Endometrium (tissue), 2 donors: ENCODE data around the gene UBE3C.
"Not testable (repeated sequence)": the region's sequence is repeated elsewhere in the genome, so short reads cannot be mapped to it uniquely, and the experiment has no call there.

Source experiments
- FAIRE-seq: peaks from 2 replicates; lab custom pipeline; 2012; peaks lifted over from hg19 to GRCh38; lab: Jason Lieb, UNC
- donor health status: control.
- donor health status: control.

Gene UBE3C

GRCh38 chr7:157138424-157139110 lies at the start of gene UBE3C:
TSS of gene UBE3C (plus strand) at chr7:157138926. CDS start at chr7:157139273, 347 bp downstream.
- FAIRE-seq: no peak

GRCh38 chr7:157089100-157089610 lies 49.6 kb upstream of the UBE3C start:
- FAIRE-seq: no peak

- FAIRE-seq: no peak
These were observed 48.1 kb upstream of the UBE3C start for GRCh38 chr7:157090485-157091165.

GRCh38 chr7:157096286-157097055 lies 42.3 kb upstream of the UBE3C start:
- FAIRE-seq: no peak

GRCh38 chr7:157097056-157097329 lies 41.7 kb upstream of the UBE3C start:
- FAIRE-seq: no peak

- no peak for FAIRE-seq
These were observed 41.2 kb upstream of the UBE3C start for GRCh38 chr7:157097569-157097968.

GRCh38 chr7:157100005-157100404 lies 38.7 kb upstream of the UBE3C start:
- not testable (repeated sequence) for FAIRE-seq

GRCh38 chr7:157103641-157104040 lies 35.1 kb upstream of the UBE3C start:
- FAIRE-seq: not testable (repeated sequence)

- FAIRE-seq: no peak
These were observed 27.4 kb upstream of the UBE3C start for GRCh38 chr7:157111311-157111710.

GRCh38 chr7:157112706-157113105 lies 26.0 kb upstream of the UBE3C start:
- no peak for FAIRE-seq

GRCh38 chr7:157113607-157114006 lies 25.1 kb upstream of the UBE3C start:
- no peak for FAIRE-seq

- FAIRE-seq: no peak
These were observed 22.0 kb upstream of the UBE3C start for GRCh38 chr7:157116762-157117161.

- no peak for FAIRE-seq
These were observed 20.9 kb upstream of the UBE3C start for GRCh38 chr7:157117796-157118195.

GRCh38 chr7:157120181-157120580 lies 18.5 kb upstream of the UBE3C start:
- FAIRE-seq: no peak

GRCh38 chr7:157121184-157121715 lies 17.5 kb upstream of the UBE3C start:
- FAIRE-seq: no peak

- no peak for FAIRE-seq
These were observed 15.8 kb upstream of the UBE3C start for GRCh38 chr7:157122800-157123495.

- FAIRE-seq: no peak
These were observed 14.0 kb upstream of the UBE3C start for GRCh38 chr7:157124690-157125089.

GRCh38 chr7:157125376-157126223 lies 13.1 kb upstream of the UBE3C start:
- no peak for FAIRE-seq

GRCh38 chr7:157126921-157127320 lies 11.8 kb upstream of the UBE3C start:
- no peak for FAIRE-seq

GRCh38 chr7:157129200-157129599 lies 9.5 kb upstream of the UBE3C start:
- FAIRE-seq: no peak

GRCh38 chr7:157129907-157130460 lies 8.7 kb upstream of the UBE3C start:
- FAIRE-seq: no peak
